GM12878 (cell line): ENCODE measurements around the gene GDNF. TPM values are rescaled to one million over a fixed set of nuclear protein-coding genes. Genes with fewer than 3 reads are reported as not detected.
A peak's percentile ranks its signal among the peaks of the same experiment; 100 is the strongest.

ENCODE experiments used
- BCL11A ChIP-seq: IDR thresholded peaks from 2 replicates; pipeline ENCODE4 v1.6.1; 2011; ENCODE audit warnings: low read depth, low read length
- BRCA1 ChIP-seq: IDR thresholded peaks from 2 replicates; pipeline ENCODE4 v1.6.1; 2011; ENCODE audit warnings: low read depth, low read length, improper control_type of control experiment
- ESRRA ChIP-seq: IDR thresholded peaks from 2 replicates; pipeline ENCODE4 v1.6.1; 2012; ENCODE audit warnings: mild to moderate bottlenecking, low read length, improper control_type of control experiment
- EZH2 ChIP-seq: IDR thresholded peaks from 2 replicates; pipeline ENCODE4 v1.6.1; 2012; ENCODE audit warnings: low read depth, mild to moderate bottlenecking, control low read depth, inconsistent platforms, low read length, borderline replicate concordance; ENCODE audit not compliant: control insufficient read depth
- IKZF2 ChIP-seq, 2 experiments: fragments of 450-650 bp; IDR thresholded peaks; 2 replicates each; pipeline ENCODE4 v1.6.1; 2017; ENCODE audit warnings: mild to moderate bottlenecking in 2 of 2, moderate library complexity in 2 of 2
- IRF5 ChIP-seq: fragments of 450-650 bp; IDR thresholded peaks from 2 replicates; pipeline ENCODE4 v1.6.1; 2017; ENCODE audit warnings: borderline replicate concordance
- KDM1A ChIP-seq: fragments of 200-600 bp; sonication (generic); IDR thresholded peaks from 2 replicates; pipeline ENCODE4 v1.6.1; 2016; ENCODE audit warnings: borderline replicate concordance
- MTA2 ChIP-seq: fragments of 450-650 bp; IDR thresholded peaks from 2 replicates; pipeline ENCODE4 v1.6.1; 2016; ENCODE audit warnings: low read depth, mild to moderate bottlenecking, moderate library complexity
- MXI1 ChIP-seq: fragments of 150-350 bp; IDR thresholded peaks from 2 replicates; pipeline ENCODE4 v1.6.1; 2011; ENCODE audit warnings: low read depth, mild to moderate bottlenecking, inconsistent platforms, low read length, improper control_type of control experiment
- NR2C1 ChIP-seq: fragments of 450-650 bp; IDR thresholded peaks from 2 replicates; pipeline ENCODE4 v1.6.1; 2017; ENCODE audit warnings: antibody characterized with exemption, mild to moderate bottlenecking, moderate library complexity
- PML ChIP-seq: IDR thresholded peaks from 2 replicates; pipeline ENCODE4 v1.6.1; 2012; ENCODE audit warnings: low read length, inconsistent platforms
- RBBP5 ChIP-seq: fragments of 200-600 bp; sonication (generic); conservative IDR thresholded peaks from 2 replicates; pipeline ENCODE4 v1.6.1; 2016
- SKIL ChIP-seq: fragments of 450-650 bp; IDR thresholded peaks from 2 replicates; pipeline ENCODE4 v1.6.1; 2017; ENCODE audit warnings: mild to moderate bottlenecking, low read depth, inconsistent platforms; ENCODE audit not compliant: poor library complexity, severe bottlenecking
- STAT1 ChIP-seq: fragments of 450-650 bp; conservative IDR thresholded peaks from 2 replicates; pipeline ENCODE4 v1.6.1; 2014; ENCODE audit warnings: antibody characterized with exemption, mild to moderate bottlenecking
- ZNF217 ChIP-seq: fragments of 450-650 bp; IDR thresholded peaks from 2 replicates; pipeline ENCODE4 v1.6.1; 2017; ENCODE audit warnings: antibody characterized with exemption, mild to moderate bottlenecking
- polyA plus RNA-seq, 11 experiments: library from polyadenylated mRNA; depleted of rRNA in 4 of 11; unstranded in 6 of 11; stranded (reverse) in 5 of 11; fragments of >200 nt; fragmentation: Nextera tagmentation in 4 of 11; fragmentation: Illumina TruSeq in 1 of 11; extraction: Ambion mirVana in 4 of 11; extraction: Trizol in 1 of 11; gene quantifications; 1 replicate in 1 of 11; 2 replicates in 10 of 11; pipeline versions ENCODE4 v1.2.1 to v1.2.3, GENCODE V29; 2011 to 2016; ENCODE audit warnings: inconsistent platforms in 2 of 11, missing spikeins in 2 of 11, low read depth in 1 of 11
- total RNA-seq, 4 experiments: library from RNA; depleted of rRNA in 3 of 4; stranded (reverse); fragments of >200 nt in 3 of 4; fragmentation: Illumina TruSeq in 1 of 4; extraction: Trizol in 1 of 4; gene quantifications; 2 replicates each; pipeline versions ENCODE4 v1.2.1 to v1.2.3, GENCODE V29; 2013 to 2021
- TF ChIP-seq, protein P1 (sequence below): fragments of 450-650 bp; IDR thresholded peaks from 2 replicates; pipeline ENCODE4 v1.6.1; 2018; ENCODE audit warnings: mild to moderate bottlenecking, low read depth, moderate library complexity; ENCODE audit not compliant: partially characterized antibody
- TF ChIP-seq, protein P2 (sequence below): fragments of 450-650 bp; IDR thresholded peaks from 2 replicates; pipeline ENCODE4 v1.6.1; 2017; ENCODE audit warnings: low read depth, mild to moderate bottlenecking, moderate library complexity
- TF ChIP-seq, protein P3 (sequence below): IDR thresholded peaks from 2 replicates; pipeline ENCODE4 v1.6.1; 2011; ENCODE audit warnings: mild to moderate bottlenecking, low read depth, low read length, moderate library complexity; ENCODE audit not compliant: insufficient replicate concordance

GDNF gene
- total and polyA plus RNA-seq, 10 of the 15 experiments (the other 5 are each of a cell fraction or from before 2014, with no cell fraction given) = not detected

GRCh38 chr5:37859805-37860204 is 20.0 kb upstream of the GDNF start (continued):
- TF ChIP-seq IKZF2 (IDR thresholded peaks at IDR 0.05) (peak; percentile 74 to 85; a peak in 3 of 4 replicates), KDM1A (no peak), BCL11A (peak; percentile 99), BRCA1 (no peak), NR2C1 (no peak), PML (no peak), EZH2 (no peak), MXI1 (no peak), RBBP5 (no peak), IRF5 (no peak), ZNF217 (no peak), SKIL (peak; percentile 93), ESRRA (no peak), STAT1 (no peak), MTA2 (peak; percentile 100)
- TF ChIP-seq, protein P1, sequence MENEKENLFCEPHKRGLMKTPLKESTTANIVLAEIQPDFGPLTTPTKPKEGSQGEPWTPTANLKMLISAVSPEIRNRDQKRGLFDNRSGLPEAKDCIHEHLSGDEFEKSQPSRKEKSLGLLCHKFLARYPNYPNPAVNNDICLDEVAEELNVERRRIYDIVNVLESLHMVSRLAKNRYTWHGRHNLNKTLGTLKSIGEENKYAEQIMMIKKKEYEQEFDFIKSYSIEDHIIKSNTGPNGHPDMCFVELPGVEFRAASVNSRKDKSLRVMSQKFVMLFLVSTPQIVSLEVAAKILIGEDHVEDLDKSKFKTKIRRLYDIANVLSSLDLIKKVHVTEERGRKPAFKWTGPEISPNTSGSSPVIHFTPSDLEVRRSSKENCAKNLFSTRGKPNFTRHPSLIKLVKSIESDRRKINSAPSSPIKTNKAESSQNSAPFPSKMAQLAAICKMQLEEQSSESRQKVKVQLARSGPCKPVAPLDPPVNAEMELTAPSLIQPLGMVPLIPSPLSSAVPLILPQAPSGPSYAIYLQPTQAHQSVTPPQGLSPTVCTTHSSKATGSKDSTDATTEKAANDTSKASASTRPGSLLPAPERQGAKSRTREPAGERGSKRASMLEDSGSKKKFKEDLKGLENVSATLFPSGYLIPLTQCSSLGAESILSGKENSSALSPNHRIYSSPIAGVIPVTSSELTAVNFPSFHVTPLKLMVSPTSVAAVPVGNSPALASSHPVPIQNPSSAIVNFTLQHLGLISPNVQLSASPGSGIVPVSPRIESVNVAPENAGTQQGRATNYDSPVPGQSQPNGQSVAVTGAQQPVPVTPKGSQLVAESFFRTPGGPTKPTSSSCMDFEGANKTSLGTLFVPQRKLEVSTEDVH = no peak
- TF ChIP-seq, protein P2, sequence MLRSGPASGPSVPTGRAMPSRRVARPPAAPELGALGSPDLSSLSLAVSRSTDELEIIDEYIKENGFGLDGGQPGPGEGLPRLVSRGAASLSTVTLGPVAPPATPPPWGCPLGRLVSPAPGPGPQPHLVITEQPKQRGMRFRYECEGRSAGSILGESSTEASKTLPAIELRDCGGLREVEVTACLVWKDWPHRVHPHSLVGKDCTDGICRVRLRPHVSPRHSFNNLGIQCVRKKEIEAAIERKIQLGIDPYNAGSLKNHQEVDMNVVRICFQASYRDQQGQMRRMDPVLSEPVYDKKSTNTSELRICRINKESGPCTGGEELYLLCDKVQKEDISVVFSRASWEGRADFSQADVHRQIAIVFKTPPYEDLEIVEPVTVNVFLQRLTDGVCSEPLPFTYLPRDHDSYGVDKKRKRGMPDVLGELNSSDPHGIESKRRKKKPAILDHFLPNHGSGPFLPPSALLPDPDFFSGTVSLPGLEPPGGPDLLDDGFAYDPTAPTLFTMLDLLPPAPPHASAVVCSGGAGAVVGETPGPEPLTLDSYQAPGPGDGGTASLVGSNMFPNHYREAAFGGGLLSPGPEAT = peak; percentile 99
- TF ChIP-seq, protein P3, sequence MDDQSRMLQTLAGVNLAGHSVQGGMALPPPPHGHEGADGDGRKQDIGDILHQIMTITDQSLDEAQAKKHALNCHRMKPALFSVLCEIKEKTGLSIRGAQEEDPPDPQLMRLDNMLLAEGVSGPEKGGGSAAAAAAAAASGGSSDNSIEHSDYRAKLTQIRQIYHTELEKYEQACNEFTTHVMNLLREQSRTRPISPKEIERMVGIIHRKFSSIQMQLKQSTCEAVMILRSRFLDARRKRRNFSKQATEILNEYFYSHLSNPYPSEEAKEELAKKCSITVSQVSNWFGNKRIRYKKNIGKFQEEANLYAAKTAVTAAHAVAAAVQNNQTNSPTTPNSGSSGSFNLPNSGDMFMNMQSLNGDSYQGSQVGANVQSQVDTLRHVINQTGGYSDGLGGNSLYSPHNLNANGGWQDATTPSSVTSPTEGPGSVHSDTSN = no peak
